ENCODE results near the gene MICB. TPM values are rescaled to one million over a fixed set of nuclear protein-coding genes. Genes with fewer than 3 reads are reported as not detected.

MICB gene
- total and polyA plus RNA-seq, 2 of the 8 experiments (the other 6 are each of a cell fraction or from before 2014, with no cell fraction given): 16.2 to 25.3 TPM

- no peak for TF ChIP-seq ATF3 (IDR thresholded peaks at IDR 0.05; ENCODE audit: insufficient read depth, low read depth, low read length)
- no peak for TF ChIP-seq GTF2F1 (IDR thresholded peaks at IDR 0.05; ENCODE audit: borderline replicate concordance, low read depth, low read length)
- no peak for TF ChIP-seq SUZ12 (IDR thresholded peaks at IDR 0.05; ENCODE audit: low read length)
- no peak for TF ChIP-seq MAX (IDR thresholded peaks at IDR 0.05)
Observed at GRCh38 chr6:31513456-31514165, 15.7 kb downstream of the MICB start (continued).
